ENCODE measurements around the gene FBXW2. TPM values are rescaled to one million over a fixed set of nuclear protein-coding genes. Genes with fewer than 3 reads are reported as not detected.

FBXW2 gene
- total and polyA plus RNA-seq, 2 donors (not counting 3 experiments of a cell fraction or from before 2014, with no cell fraction given) = 32.5 to 70.2 TPM

- no peak for FAIRE-seq
- ChIA-PET POLR2A (no interaction called here), CTCF (interaction anchor here (1.4 to 3.0 kb wide), 2 partner anchors 222 to 300 kb away, joined by 5 to 14 read pairs; no protein-coding TSS in a partner anchor)
Measured at GRCh38 chr9:120759755-120760400, 33.3 kb downstream of the FBXW2 start.

More at GRCh38 chr9:120759755-120760400, 33.3 kb downstream of the FBXW2 start:
- H3K79me2 ChIP-seq (ENCODE audit: control insufficient read depth, insufficient read depth, low read length) = no peaks in the 10 kb centered on the region
- no peaks in the 10 kb centered on the region for H3K9me1 ChIP-seq (replicated peaks; ENCODE audit: control insufficient read depth, extremely low read depth, insufficient read depth, low read length)
- no peaks in the 10 kb centered on the region for H4K20me1 ChIP-seq (replicated peaks; ENCODE audit: control insufficient read depth, extremely low read depth, insufficient read depth, low read length)
- intact Hi-C loops (cut with micrococcal nuclease) = no loop called here
- H3K4me2 ChIP-seq (ENCODE audit: insufficient read depth, low read length) = no peak overlapping the region
- no peak overlapping the region for H3K27ac ChIP-seq (ENCODE audit: insufficient read depth, low read depth, low read length)
- no peak overlapping the region for H3K9ac ChIP-seq (replicated peaks; ENCODE audit: extremely low read depth, insufficient read depth, low read length)
- BruUV-seq (replicated peaks) = no TSS peak
- no peak for DNase-seq (ENCODE audit: low read depth, low spot score)
- H3K4me1 ChIP-seq (ENCODE audit: control insufficient read depth, extremely low read depth, insufficient read depth, low read length) = no peaks in the 10 kb centered on the region
- no peak overlapping the region for H3K4me3 ChIP-seq (replicated peaks in 1 of 3; ENCODE audit: insufficient read depth in 1 of 3, low read depth in 1 of 3, low read length in 3 of 3)
- peaks cover 5 to 14% of the 10 kb centered on the region in 2 experiments for H3K36me3 ChIP-seq (ENCODE audit: control insufficient read depth in 2 of 2, extremely low read depth in 1 of 2, insufficient read depth in 2 of 2, low read length in 2 of 2)
- no peaks in the 10 kb centered on the region for H3K27me3 ChIP-seq (ENCODE audit: control insufficient read depth in 2 of 2, insufficient read depth in 2 of 2, low read length in 2 of 2)
- dilution Hi-C loops (cut with MboI; ENCODE audit: extremely low pct_ligation_motif_present, low sequenced_read_pairs) = no loop called here
- H3K9me3 ChIP-seq (replicated peaks; ENCODE audit: control insufficient read depth, insufficient read depth, low read length) = no peaks in the 10 kb centered on the region
- TF ChIP-seq FOS (IDR thresholded peaks at IDR 0.05; ENCODE audit: borderline replicate concordance, insufficient read depth, low read length) (no peak), MAX (IDR thresholded peaks at IDR 0.05; ENCODE audit: insufficient read depth, insufficient read length) (no peak), POLR2AphosphoS5 (IDR thresholded peaks at IDR 0.05; ENCODE audit: insufficient read depth, low read depth, low read length) (no peak), CTCF (IDR thresholded peaks at IDR 0.05; ENCODE audit: extremely low read depth in 1 of 2, insufficient read depth in 1 of 2, low read depth in 1 of 2, low read length in 2 of 2) (no peak), EZH2 (IDR thresholded peaks at IDR 0.05; ENCODE audit: borderline replicate concordance, low read depth, low read length, severe bottlenecking) (no peak)
- H2AFZ ChIP-seq (ENCODE audit: low read depth, low read length) = no peak overlapping the region
